ENCODE results near the gene CC2D2A. TPM values are rescaled to one million over a fixed set of nuclear protein-coding genes. Genes with fewer than 3 reads are reported as not detected.

Gene CC2D2A
- total RNA-seq, 1 donor from 2014 or later = 24.0 TPM

DNA sequence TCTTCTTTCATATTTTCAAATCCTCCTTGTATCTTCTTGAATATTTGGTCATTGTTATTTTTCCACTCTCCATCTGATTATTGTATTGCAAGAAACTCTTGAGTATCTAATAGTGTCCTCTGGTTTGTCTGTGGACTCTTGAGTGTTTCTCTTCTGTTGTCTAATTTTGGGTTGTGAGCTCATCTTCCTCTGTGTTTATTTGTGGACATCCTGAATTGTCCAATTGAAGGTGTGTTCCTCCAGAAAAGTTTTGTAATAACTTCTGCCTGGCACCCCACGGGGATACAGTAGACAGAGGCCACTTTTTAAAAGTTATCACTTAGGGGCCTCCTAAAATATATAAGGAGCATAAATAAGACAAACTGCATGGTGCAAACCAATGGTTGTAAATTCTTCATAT is 3.1 kb upstream of the CC2D2A start:
- H3K36me3 Mint-ChIP-seq = no peaks in the 10 kb centered on the region
- H3K9me3 Mint-ChIP-seq = no peaks in the 10 kb centered on the region

DNA sequence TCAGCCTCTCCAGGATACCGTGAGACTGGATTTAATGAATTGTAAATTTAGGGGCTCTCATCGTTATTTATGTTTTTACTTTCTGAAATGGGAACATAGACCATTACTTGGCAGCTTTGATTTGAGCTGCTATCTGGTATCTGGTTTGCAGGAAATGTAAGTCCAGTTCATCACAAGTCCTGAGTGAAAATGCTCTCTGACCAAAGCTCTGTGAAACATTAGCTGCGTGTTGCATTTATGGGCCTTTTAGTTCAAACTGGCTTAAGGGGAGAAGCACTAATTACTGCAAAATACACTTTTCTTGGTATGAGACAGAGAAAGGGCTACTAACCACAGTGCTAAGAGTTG is 420 bp downstream of the CC2D2A start:
- Mint-ChIP-seq H3K9me3 (no peaks in the 10 kb centered on the region), H3K4me3 (peak overlapping the region; percentile 80), H3K27ac (peak overlapping the region; percentile 82), H3K27me3 (ENCODE audit: low read depth) (no peaks in the 10 kb centered on the region), H3K36me3 (no peaks in the 10 kb centered on the region), H3K4me1 (peaks cover 24% of the 10 kb centered on the region)
- TF ChIP-seq, protein P1, sequence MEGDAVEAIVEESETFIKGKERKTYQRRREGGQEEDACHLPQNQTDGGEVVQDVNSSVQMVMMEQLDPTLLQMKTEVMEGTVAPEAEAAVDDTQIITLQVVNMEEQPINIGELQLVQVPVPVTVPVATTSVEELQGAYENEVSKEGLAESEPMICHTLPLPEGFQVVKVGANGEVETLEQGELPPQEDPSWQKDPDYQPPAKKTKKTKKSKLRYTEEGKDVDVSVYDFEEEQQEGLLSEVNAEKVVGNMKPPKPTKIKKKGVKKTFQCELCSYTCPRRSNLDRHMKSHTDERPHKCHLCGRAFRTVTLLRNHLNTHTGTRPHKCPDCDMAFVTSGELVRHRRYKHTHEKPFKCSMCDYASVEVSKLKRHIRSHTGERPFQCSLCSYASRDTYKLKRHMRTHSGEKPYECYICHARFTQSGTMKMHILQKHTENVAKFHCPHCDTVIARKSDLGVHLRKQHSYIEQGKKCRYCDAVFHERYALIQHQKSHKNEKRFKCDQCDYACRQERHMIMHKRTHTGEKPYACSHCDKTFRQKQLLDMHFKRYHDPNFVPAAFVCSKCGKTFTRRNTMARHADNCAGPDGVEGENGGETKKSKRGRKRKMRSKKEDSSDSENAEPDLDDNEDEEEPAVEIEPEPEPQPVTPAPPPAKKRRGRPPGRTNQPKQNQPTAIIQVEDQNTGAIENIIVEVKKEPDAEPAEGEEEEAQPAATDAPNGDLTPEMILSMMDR (IDR thresholded peaks at IDR 0.05; ENCODE audit: unreplicated experiment) = no peak
- DNase-seq (ENCODE audit: low spot score in 2 of 2, unreplicated experiment in 2 of 2) = no peak

More for the DNA sequence above, 3.1 kb upstream of the CC2D2A start:
- H3K27me3 Mint-ChIP-seq (ENCODE audit: low read depth) = no peaks in the 10 kb centered on the region
- no peak overlapping the region for H3K27ac Mint-ChIP-seq
- H3K4me1 Mint-ChIP-seq = peaks cover 24% of the 10 kb centered on the region
- H3K4me3 Mint-ChIP-seq = no peak overlapping the region
- TF ChIP-seq, protein P1 (IDR thresholded peaks at IDR 0.05; ENCODE audit: unreplicated experiment) = no peak
- DNase-seq (ENCODE audit: low spot score in 2 of 2, unreplicated experiment in 2 of 2) = no peak

- DNase-seq (ENCODE audit: low spot score in 2 of 2, unreplicated experiment in 2 of 2) = no peak
- TF ChIP-seq, protein P1 (IDR thresholded peaks at IDR 0.05; ENCODE audit: unreplicated experiment) = no peak
- H3K9me3 Mint-ChIP-seq = no peaks in the 10 kb centered on the region
- no peak overlapping the region for H3K4me3 Mint-ChIP-seq
- no peaks in the 10 kb centered on the region for H3K27me3 Mint-ChIP-seq (ENCODE audit: low read depth)
- no peak overlapping the region for H3K27ac Mint-ChIP-seq
- H3K36me3 Mint-ChIP-seq = peaks cover 3% of the 10 kb centered on the region
- H3K4me1 Mint-ChIP-seq = peaks cover 12% of the 10 kb centered on the region
Measured at GRCh38 chr4:15476396-15476795, 6.7 kb downstream of the CC2D2A start.

GRCh38 chr4:15478724-15479088 is 9.0 kb downstream of the CC2D2A start:
- Mint-ChIP-seq H3K4me1 (peaks cover 13% of the 10 kb centered on the region), H3K4me3 (peak overlapping the region; percentile 93), H3K27ac (peak overlapping the region; percentile 98), H3K36me3 (peaks cover 12% of the 10 kb centered on the region), H3K9me3 (peaks cover under 1% of the 10 kb centered on the region), H3K27me3 (ENCODE audit: low read depth) (no peaks in the 10 kb centered on the region)
- TF ChIP-seq, protein P1 (IDR thresholded peaks at IDR 0.05; ENCODE audit: unreplicated experiment) = no peak
- DNase-seq (ENCODE audit: low spot score in 2 of 2, unreplicated experiment in 2 of 2) = no peak

DNA sequence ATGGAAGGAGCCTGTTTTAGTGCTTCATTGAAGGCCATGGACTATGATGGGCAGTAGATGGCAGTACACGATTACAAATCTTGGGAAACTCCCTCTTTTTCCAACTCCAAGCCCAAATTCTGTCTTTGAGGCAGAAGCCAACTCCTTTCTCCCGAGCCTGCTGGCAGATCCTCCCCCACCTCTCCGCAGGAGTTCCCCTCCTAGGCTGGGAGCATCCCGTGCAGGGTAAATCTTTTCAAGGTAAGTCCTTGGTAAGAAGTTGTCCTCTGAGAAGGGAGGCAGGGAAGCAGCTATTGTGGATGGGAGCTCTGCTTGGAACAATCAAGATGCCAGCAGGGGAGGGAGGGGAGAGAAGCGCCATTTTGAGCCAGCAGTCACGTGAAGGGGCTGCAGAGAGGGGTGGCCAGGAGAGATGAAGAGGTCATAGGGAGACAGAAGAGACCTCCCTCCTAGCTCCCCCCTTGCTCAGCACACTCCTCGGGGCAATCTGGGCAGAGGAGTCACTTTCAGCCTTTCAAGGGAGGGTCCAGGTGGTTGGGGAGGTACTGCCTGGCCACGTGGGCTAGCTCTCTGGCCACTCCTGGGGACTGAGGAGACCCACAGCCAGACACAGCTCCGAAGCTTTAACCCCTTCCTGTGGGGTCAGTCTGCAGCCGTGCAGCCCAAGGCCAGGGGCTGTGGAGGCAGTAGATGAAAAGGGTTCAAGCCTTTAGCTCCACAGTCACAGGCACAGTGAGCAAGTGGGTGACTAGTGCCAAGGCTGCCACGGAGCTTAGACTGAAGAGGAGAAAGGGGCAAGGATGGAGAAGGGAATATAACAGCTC is 9.6 kb downstream of the CC2D2A start:
- TF ChIP-seq, protein P1 (IDR thresholded peaks at IDR 0.05; ENCODE audit: unreplicated experiment) = peak; percentile 50
- H3K4me1 Mint-ChIP-seq = peaks cover 13% of the 10 kb centered on the region
- peak; percentile 24 to 70 for DNase-seq (ENCODE audit: low spot score in 2 of 2, unreplicated experiment in 2 of 2)
- peaks cover 6% of the 10 kb centered on the region for H3K9me3 Mint-ChIP-seq
- peaks cover 18% of the 10 kb centered on the region for H3K36me3 Mint-ChIP-seq
- H3K27ac Mint-ChIP-seq = peak overlapping the region; percentile 98
- H3K27me3 Mint-ChIP-seq (ENCODE audit: low read depth) = no peaks in the 10 kb centered on the region
- H3K4me3 Mint-ChIP-seq = peak overlapping the region; percentile 93

Measured in mesothelial cell of epicardium (in vitro differentiated cells).